DMS53 treated with DMSO at 0.1 percent for 48 hours (cell line): Measurements from ENCODE around the gene ASPM.
A peak's percentile ranks its signal among the peaks of the same experiment; 100 is the strongest.
"Not testable (repeated sequence)": the region's sequence is repeated elsewhere in the genome, so short reads cannot be mapped to it uniquely, and the experiment has no call there.

Source experiments
- DNase-seq: peaks from one replicate; lab custom pipeline; 2025; ENCODE audit not compliant: unreplicated experiment; lab: John Stamatoyannopoulos, UW

Gene ASPM

GRCh38 chr1:197092491-197093023, 53.9 kb downstream of the ASPM start:
- no peak for DNase-seq

- DNase-seq = no peak
These were observed 63.0 kb downstream of the ASPM start for GRCh38 chr1:197083474-197083873.

GRCh38 chr1:197081117-197081753, 65.2 kb downstream of the ASPM start:
- no peak for DNase-seq

GRCh38 chr1:197080323-197080722, 66.1 kb downstream of the ASPM start:
- DNase-seq = no peak

GRCh38 chr1:197076585-197076984, 69.9 kb downstream of the ASPM start:
- no peak for DNase-seq

GRCh38 chr1:197073978-197074377, 72.5 kb downstream of the ASPM start:
- DNase-seq = no peak

- no peak for DNase-seq
These were observed 79.0 kb downstream of the ASPM start for GRCh38 chr1:197067457-197067818.

GRCh38 chr1:197066719-197067456, 79.6 kb downstream of the ASPM start, which contains the start of gene F13B:
Gene F13B, minus strand, starts transcription at chr1:197067260. Its CDS starts 37 bp downstream, at chr1:197067223.
- peak; percentile 14 for DNase-seq

- DNase-seq = no peak
These were observed 80.2 kb downstream of the ASPM start for GRCh38 chr1:197066277-197066676.

GRCh38 chr1:197065559-197065958, 80.9 kb downstream of the ASPM start:
- DNase-seq = no peak

GRCh38 chr1:197063212-197063611, 83.3 kb downstream of the ASPM start:
- no peak for DNase-seq

GRCh38 chr1:197062692-197063091, 83.8 kb downstream of the ASPM start:
- DNase-seq = no peak

GRCh38 chr1:197049100-197049499, 97.4 kb downstream of the ASPM start:
- DNase-seq = no peak

- DNase-seq = peak; percentile 93
These were observed 103.7 kb downstream of the ASPM start for GRCh38 chr1:197042676-197043341.

GRCh38 chr1:197041486-197042353, 104.7 kb downstream of the ASPM start:
- no peak for DNase-seq

- no peak for DNase-seq
These were observed 109.6 kb downstream of the ASPM start for GRCh38 chr1:197036861-197037260.

GRCh38 chr1:197034631-197035339, 111.7 kb downstream of the ASPM start:
- not testable (repeated sequence) for DNase-seq
